ENCODE results near the gene SKA3.

SKA3 gene

DNA sequence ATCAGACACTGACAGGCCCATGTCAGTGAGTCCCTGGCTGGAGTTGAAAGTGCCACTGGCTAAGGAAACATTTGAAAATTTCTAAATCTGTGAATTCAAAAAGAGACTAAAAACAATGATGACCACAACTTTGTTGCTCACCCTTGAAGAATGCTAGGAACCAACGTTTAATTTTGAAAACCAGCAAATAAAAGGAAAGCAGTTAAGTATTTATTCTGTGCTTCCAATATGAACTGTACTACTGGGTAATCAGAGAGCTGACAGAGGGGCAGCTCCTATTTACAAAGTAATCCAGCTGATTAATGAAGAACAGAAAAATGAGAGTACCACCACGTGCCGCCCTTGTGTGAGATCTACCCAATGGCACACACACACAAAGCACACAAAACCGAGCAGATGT lies 70.3 kb downstream of the SKA3 start:
- Histone ChIP-seq H2AFZ (ENCODE audit: low read length) (no peak overlapping the region), H3K79me2 (ENCODE audit: insufficient read depth, low read length) (no peaks in the 10 kb centered on the region), H3K4me2 (ENCODE audit: low read depth, low read length, poor library complexity, severe bottlenecking) (no peak overlapping the region), H3K4me1 (ENCODE audit: insufficient read depth, low read length, poor library complexity, severe bottlenecking) (no peaks in the 10 kb centered on the region), H4K20me1 (ENCODE audit: insufficient read depth, low read length, poor library complexity, severe bottlenecking) (no peaks in the 10 kb centered on the region), H3F3A (ENCODE audit: low read depth) (no peaks in the 10 kb centered on the region), H3K27me3 (ENCODE audit: insufficient read depth, low read length, poor library complexity, severe bottlenecking) (no peaks in the 10 kb centered on the region), H3K4me3 (ENCODE audit: low read length, poor library complexity, severe bottlenecking) (no peak overlapping the region), H3K9ac (ENCODE audit: low read depth, low read length, poor library complexity, severe bottlenecking) (no peak overlapping the region), H3K9me3 (ENCODE audit: insufficient read depth, low read depth, low read length) (no peaks in the 10 kb centered on the region), H3K36me3 (ENCODE audit: insufficient read depth, low read length) (no peaks in the 10 kb centered on the region), H3K9me2 (replicated peaks; ENCODE audit: low read depth, low read length) (no peaks in the 10 kb centered on the region)
- TF ChIP-seq, protein P1, sequence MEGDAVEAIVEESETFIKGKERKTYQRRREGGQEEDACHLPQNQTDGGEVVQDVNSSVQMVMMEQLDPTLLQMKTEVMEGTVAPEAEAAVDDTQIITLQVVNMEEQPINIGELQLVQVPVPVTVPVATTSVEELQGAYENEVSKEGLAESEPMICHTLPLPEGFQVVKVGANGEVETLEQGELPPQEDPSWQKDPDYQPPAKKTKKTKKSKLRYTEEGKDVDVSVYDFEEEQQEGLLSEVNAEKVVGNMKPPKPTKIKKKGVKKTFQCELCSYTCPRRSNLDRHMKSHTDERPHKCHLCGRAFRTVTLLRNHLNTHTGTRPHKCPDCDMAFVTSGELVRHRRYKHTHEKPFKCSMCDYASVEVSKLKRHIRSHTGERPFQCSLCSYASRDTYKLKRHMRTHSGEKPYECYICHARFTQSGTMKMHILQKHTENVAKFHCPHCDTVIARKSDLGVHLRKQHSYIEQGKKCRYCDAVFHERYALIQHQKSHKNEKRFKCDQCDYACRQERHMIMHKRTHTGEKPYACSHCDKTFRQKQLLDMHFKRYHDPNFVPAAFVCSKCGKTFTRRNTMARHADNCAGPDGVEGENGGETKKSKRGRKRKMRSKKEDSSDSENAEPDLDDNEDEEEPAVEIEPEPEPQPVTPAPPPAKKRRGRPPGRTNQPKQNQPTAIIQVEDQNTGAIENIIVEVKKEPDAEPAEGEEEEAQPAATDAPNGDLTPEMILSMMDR (conservative IDR thresholded peaks at IDR 0.05; ENCODE audit: low read length): no peak
- no peak for TF ChIP-seq EZH2phosphoT487 (IDR thresholded peaks at IDR 0.05; ENCODE audit: borderline replicate concordance)

DNA sequence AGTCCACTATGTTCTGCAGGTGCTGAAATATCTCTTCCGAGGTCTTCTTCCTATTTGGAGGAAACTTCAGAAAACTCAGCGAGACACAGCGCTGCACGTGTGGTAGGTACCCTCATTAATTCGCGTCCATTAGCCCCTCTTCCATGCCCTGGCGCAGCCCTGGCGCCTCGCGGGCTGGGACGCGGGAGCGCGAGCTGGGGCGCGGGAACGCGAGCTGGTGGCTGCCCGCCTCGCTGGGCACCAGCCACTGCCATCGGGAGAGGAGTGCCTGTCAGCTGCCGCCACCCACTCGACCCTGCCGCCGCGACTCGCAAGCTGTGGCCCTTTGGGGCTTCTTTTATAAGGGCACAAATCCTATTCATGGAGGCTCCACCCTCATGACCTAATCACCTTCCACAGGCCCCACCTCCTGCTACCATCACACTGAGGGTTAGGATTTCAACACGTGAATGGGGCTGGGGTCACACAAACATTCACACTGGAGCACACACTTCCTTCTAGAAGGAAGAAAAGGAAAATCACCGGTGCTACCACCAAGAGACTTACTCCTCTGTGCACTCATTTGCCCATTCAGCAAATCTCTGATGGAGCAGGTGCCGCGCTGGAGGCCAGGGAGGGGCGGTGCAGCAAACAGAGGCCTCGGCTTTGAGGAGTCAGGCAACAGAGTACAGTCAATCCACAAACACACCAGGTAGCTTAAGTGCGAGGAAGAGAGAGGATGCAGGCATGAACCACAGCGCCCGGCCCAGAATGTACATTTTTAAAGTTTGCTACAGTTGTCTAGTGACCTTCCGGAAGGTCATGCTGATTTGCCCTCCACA lies 71.9 kb downstream of the SKA3 start:
- no peaks in the 10 kb centered on the region for H3K79me2 ChIP-seq (ENCODE audit: insufficient read depth, low read length)
- no peaks in the 10 kb centered on the region for H3K36me3 ChIP-seq (ENCODE audit: insufficient read depth, low read length)
- no peak overlapping the region for H3K9ac ChIP-seq (ENCODE audit: low read depth, low read length, poor library complexity, severe bottlenecking)
- H3K4me2 ChIP-seq (ENCODE audit: low read depth, low read length, poor library complexity, severe bottlenecking): no peak overlapping the region
- H3K9me2 ChIP-seq (replicated peaks; ENCODE audit: low read depth, low read length): no peaks in the 10 kb centered on the region
- no peaks in the 10 kb centered on the region for H3K4me1 ChIP-seq (ENCODE audit: insufficient read depth, low read length, poor library complexity, severe bottlenecking)
- no peaks in the 10 kb centered on the region for H4K20me1 ChIP-seq (ENCODE audit: insufficient read depth, low read length, poor library complexity, severe bottlenecking)
- H3K9me3 ChIP-seq (ENCODE audit: insufficient read depth, low read depth, low read length): no peaks in the 10 kb centered on the region
- H3K27me3 ChIP-seq (ENCODE audit: insufficient read depth, low read length, poor library complexity, severe bottlenecking): no peaks in the 10 kb centered on the region
- no peaks in the 10 kb centered on the region for H3F3A ChIP-seq (ENCODE audit: low read depth)
- no peak overlapping the region for H2AFZ ChIP-seq (ENCODE audit: low read length)
- H3K4me3 ChIP-seq (ENCODE audit: low read length, poor library complexity, severe bottlenecking): no peak overlapping the region
- TF ChIP-seq, protein P1 (conservative IDR thresholded peaks at IDR 0.05; ENCODE audit: low read length): no peak
- no peak for TF ChIP-seq EZH2phosphoT487 (IDR thresholded peaks at IDR 0.05; ENCODE audit: borderline replicate concordance)
